Measurements from ENCODE around the gene CCDC88C.
"Not testable (repeated sequence)": the region's sequence is repeated elsewhere in the genome, so short reads cannot be mapped to it uniquely, and the experiment has no call there.

CCDC88C gene

DNA sequence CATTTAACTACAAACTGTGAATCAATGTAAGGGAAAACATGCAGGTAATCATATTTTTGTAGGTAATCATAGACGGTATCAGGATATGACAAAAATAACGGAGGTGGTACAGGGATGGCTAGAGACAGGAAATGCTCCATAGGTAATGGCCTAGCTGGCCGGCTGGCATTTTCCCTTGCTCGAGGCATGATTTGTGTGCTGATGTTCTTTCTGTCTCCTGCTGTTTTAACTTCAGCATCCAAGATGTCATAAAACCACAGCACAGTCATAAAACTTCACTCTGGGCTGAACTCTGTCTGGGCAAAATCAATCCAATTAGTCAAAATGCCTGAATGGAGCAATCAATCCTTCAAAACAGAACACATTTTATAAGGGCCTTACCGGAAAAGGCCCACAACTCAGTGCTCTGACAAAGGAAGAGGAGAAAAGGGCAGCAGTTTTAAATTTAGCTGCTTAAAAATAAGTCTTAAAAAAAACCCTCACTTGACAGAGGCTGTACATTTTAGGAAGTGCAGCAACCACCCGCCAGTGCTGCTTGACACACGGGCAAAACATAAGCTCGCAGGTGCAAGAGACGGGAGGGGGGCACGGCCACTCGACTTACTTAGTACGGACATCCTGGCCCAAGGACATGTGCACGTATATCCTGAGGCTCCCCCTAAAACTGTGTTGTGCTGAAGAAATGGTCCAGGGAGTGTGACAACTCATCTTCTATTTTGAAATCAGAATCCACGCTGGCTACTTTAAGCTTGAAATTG, 132.7 kb downstream of the CCDC88C start:
- no peak for DNase-seq

DNA sequence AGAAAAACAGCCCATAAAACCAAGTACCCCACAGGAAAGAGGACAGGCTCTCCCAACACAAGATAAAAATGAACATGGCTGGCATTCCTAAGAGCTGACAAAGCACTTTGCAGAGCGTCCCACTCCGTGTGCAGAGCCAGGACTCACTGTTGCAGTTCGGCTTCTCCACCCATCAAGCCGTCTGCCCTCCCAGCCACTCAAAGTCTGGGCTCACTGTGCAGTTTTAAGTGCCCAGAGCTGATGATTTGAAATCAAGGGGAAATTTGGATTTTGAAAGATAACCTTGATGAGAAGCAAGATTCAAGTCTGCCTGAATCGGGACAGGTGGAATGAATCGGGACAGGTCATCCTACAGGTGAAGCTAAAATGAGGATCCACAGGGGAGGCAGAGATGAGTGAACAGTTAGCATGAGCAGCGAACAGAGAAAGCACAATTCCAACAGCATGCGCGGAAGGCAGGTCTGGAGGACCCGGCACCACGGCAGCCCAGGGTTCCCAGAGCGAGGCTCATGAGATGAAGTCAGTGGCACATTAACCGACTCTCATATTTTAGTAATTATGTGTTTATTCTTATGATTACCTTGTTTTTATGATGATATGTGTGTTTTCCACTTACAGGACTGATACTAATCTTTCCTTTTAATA, 133.4 kb downstream of the CCDC88C start:
- no peak for DNase-seq

DNA sequence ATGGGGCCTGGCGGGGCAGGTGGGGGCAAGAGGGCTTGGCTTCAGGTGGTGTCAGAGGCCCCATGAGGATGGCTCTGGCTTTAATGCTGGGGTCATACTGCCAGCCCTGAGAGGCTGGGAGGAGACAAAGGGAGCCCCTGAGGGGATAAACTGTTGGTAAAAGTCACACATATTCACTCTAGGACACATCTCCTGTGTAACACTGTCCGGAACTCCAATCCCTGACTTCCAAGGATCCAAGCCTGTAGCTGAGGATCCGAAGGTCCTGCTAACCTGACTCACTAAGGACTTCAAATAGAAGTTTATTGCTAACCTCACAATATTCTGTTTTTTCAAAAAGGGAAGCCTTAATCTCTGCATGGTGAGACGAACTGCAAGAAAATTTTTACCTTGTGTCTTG, 134.0 kb downstream of the CCDC88C start:
- no peak for DNase-seq

DNA sequence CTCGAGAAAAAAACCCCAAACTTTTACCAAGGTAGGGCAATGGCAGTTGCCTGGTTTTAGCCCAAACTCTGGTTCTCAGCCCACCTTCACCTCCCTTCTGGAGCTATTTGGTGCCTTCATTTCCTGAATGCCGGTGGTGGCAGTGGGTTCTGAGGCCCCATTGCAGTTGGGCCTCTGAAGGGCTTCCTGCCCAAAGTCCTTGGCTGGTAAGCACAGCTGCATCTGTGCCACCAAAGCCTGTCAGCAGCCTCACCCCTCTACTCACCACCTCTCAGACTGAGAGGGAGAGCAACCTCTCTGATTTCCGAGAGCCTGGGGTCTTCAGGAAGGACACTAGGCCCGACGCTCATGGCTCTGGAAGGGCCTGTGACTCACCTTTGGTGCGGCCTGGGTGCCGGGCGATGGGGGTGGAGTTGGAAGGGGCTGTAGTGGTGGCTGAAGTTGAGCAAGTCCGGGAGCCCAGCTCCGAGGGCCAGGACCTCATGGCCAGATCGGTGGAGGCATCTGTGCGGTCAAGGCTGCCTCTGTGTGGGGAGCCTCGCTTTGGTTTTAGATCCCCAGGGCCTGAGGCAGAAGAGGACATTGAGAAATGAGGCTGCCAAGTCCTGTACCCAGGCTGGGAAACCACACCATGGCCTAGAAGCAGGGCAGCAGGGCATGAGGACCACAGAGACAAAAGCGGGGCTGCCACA, 134.5 kb downstream of the CCDC88C start:
- no peak for DNase-seq

DNA sequence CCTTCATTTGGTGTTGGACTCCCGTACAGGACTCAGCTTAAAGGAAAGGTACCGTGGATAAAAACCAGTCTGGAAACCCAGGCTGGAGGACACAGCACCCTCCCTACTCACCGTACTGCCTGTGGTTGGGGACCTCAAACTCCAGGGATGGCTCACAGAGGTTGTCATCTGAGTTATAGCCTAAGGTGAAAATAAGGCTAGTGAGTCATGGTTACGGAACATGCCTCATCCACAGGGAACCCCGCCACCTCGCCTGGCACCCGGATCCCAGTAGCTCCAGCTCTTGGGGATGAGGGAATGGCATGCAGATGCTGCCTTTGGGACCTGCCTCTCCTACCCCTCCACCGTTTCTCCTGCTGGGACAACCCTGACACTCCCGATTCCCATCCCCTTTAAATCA, 136.3 kb downstream of the CCDC88C start:
- no peak for DNase-seq

DNA sequence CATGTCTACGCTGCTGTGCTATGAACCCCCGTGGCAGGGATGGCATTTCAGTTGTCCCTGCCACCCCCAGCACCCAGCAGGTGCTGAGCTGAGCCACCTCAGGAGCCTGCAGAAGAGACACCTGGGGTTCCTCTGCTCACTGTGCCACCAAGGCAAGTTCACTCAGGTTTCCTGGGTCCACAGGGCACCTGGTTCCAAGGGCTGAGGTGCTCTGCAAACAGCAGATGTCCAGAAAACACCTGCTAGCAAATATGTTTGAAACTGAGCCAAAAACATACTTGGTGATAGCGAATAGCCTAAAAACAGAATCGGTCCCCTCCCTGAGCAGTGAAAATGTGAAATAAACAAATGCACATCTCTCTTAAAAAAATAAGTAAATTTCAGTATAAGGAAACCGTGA, 137.5 kb downstream of the CCDC88C start:
- DNase-seq, result no peak

DNA sequence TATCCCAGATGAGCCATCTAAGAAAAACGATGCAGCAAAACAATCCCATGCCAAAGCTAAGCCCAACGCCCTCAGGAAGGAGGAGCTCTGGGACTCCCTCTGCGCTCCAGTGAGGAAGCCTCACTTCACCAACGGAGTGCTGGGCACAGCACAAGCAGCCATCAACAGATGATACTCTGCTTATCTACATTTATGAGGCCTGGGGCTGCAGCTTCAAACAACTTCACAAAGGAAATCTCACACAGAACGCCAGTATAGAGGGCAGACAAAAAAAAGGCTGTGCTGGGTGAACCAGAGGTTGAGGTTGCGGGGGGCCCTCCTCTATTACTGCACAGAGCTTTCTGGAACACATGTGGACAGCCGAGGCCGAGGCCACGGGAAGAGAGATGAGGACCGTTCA, 138.3 kb downstream of the CCDC88C start:
- no peak for DNase-seq

DNA sequence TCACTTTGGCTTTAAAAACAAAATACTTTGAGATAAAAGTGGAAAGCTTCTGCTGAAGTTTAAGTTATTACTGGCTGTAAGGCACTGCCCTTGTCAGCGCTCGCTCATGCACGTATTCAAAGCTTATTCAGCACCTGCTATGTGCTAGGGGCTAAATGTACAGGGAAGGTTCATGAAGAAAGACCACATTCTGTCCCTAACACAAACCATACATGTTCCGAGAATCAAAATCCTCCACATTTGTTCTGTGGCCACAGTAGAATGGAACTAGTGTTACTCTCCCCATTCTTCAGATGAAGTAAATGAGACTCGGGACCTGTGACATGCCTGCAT, 139.3 kb downstream of the CCDC88C start:
- DNase-seq, result no peak

DNA sequence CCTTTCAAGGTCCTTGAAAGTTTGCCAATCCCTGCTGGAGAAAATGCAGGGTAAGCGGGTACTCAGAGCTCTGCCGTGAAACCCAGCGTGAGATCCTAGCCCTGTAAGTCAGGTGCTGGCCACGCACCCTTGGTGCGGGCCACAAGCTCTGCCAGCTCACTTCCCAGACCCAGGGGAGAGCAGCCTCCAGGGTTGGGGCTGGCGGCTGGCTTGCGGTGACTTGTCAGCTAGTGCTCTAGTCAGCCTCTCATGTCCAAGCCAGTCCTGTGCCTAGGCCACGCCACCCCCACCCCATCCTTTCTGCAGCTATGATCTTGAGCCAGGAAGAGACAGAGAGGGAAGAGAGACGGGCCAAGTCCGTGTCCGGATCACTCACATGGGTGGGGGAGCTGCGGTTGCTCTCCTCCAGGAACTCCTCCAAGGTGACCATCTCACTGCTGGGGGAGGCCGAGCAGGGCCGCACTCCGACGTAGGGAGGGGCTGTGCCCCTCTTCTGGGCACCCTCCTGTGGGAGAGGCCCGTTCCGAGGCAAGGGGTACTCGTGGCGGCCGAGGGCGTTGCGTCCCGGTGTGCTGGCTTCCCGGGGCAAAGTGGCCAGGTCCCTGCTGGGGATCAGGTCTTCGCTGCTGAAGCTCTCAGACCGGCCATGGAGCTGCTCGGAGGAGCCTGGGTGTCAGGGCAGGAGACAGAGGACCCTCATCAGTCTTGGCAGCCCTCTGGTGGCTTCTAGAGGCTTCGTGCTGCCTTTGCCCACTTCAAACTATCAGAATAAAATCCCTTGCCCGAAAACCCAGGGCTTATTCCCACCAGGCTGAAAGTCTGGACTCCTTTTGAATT, 139.9 kb downstream of the CCDC88C start:
- no peak for DNase-seq

DNA sequence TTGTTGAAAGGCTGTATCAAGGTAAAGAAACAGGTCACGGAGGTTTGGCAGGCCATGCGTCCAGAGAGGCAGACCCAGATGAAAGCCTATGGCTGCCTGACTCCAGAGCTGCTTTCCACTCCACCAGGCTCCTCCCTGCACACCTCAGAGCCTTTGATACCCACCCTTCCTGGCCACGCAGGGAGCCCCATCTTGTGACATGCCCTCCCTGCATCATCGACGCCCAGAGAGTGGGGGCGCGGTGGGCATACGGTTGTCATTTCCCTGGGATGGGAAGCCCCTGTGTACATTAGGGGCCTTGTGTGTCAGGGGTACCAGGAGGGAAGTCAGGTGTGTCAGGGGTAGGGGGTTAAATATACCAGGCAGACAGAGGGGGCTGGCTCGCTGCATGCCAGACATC, 142.8 kb downstream of the CCDC88C start:
- no peak for DNase-seq

DNA sequence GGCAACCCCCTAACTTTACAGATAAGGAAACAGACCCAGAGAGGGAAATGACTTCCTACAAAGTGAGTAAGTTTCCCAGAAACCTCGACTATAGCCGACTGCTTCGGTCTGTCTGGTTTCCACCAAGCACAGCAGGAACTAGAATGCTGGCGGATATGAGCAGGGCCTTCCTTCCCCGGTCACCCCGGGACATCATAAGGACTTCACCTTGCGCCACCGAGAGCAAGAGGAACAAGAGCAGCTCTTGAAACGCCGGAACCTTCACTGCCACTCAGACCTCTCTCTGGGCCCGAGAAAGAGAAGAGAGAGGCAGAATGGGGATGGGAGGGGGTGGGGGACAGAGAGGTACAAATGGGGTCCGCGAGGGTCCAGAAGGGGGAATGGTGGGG, 143.7 kb downstream of the CCDC88C start:
- DNase-seq, result no peak

DNA sequence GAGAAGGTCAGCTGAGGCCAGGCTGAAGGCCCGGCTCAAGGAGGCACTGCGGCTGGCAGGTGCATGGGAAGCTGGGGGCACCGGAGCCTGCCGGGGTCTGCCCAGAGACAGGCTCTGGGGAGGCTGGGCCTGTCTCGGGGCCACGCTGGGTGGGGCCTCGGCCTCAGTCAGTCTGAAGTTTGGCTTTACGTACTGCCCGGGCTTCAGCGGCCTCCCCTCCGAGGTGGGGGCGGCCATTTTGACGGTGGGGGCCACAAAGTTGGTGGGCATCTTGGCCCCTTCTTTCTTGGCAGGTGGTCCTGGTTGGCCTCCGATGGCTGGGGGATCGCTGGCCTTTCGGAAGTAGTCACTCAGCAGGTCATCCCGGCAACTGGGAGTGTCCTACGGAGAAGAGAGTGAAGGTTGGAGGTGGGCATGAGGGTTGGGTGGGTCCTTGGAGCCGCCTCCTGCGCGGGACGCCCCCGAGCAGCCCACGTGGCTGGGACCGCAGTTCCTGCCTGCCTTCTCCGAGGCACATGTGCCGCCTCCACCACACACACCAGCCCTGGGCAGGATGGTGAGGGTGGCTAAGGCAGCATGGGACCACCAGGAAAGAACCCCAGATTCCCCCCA, 144.2 kb downstream of the CCDC88C start:
- DNase-seq, result no peak

DNA sequence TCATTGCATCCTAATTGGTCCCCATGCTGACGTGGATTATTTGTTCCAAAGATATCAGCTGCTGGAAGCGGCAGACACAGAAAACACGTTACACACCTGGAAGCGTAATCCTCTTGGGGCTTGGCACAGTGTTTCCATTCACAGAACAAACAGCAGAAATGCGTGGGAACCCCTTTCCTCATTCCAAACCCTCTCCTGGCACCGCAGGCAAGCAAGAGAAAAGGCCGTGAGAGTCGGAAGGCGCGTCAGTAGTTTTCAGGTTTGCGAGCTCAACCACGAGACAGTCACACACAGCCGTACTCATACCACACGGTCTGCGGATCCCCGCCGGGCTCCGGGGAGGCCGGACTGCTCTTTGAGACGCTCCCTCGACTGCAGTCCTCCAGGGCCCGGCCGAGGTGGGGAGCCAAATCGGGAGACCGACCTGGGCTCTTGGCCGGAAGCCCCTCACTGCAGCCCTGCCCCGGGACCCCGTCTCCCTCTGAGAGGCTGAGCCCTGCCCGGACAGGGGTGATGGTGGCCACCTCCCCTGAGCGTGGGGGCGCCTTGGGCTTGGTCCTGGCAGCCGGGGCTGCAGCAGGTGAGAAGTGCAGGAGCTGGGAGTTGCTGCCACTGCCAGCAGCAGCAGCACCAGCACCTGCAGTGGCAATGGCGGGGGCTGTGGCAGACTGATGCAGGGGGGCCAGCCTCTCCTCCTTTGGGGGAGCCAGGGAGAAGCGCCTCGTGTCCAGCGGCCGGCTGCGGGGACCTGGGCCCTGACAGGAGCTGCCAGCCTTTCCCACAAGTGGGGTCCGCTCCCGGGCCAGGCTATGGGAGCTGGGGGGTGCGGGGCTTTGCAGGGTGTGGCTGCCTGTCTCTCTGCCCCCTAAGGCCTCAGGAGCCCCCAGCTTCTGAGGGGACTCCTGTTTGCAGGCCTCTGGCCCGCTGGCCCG, 145.0 kb downstream of the CCDC88C start:
- no peak for DNase-seq

DNA sequence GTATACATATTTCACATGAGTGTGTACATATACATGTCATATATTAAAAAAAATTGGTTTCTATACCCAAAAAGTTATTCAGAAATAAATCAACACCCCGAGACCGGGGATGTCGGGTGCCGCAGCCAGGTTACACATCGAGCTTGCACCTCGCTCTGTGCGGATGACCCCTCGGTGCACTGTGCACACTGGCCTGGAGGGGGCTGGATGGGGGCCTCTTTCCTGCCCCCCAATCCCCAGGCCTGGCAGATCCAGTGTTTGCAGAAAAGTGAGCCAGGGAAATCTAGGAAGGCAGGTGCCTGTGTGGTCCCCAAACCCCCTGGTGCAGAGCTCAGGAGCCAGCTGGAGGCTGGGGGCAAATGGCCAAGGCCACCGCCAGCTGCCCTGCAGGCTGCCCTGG, 146.0 kb downstream of the CCDC88C start:
- DNase-seq, result no peak

DNA sequence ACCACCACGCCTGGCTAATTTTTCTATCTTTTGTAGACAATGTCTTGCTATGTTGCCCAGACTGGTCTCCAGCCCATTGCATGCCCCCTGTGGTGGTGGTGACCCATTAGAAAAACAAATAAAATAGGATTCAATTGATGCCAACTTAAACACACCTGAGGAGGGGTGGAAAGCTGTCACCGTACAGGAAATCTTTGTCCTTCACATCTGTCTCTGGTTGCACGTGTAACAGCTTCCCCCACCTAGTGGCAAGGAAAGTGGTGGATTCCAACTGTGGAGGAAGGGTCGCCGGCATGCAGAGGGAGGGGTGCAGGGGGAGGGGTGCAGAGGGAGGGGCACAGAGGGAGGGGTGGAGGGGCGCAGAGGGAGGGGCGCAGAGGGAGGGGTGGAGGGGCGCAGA, 147.0 kb downstream of the CCDC88C start:
- DNase-seq, result no peak

DNA sequence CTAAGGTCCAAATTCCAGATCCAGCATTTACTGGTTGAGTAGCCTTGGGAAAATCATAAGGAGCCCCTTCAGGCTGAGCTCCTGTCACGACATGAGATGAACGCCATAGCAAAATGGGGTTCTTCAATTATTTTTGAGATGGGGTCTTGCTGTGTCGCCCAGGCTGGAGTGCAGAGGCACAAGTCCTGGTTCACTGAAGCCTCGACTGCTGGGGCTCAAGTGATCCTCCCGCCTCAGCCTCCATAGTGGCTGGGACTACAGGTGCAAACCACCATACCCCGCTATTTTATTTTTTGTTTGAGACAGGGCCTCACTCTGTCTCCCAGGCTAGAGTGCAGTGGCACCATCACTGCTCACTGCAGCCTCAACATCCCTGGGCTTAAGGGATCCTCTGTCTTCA, 147.4 kb downstream of the CCDC88C start:
- no peak for DNase-seq

DNA sequence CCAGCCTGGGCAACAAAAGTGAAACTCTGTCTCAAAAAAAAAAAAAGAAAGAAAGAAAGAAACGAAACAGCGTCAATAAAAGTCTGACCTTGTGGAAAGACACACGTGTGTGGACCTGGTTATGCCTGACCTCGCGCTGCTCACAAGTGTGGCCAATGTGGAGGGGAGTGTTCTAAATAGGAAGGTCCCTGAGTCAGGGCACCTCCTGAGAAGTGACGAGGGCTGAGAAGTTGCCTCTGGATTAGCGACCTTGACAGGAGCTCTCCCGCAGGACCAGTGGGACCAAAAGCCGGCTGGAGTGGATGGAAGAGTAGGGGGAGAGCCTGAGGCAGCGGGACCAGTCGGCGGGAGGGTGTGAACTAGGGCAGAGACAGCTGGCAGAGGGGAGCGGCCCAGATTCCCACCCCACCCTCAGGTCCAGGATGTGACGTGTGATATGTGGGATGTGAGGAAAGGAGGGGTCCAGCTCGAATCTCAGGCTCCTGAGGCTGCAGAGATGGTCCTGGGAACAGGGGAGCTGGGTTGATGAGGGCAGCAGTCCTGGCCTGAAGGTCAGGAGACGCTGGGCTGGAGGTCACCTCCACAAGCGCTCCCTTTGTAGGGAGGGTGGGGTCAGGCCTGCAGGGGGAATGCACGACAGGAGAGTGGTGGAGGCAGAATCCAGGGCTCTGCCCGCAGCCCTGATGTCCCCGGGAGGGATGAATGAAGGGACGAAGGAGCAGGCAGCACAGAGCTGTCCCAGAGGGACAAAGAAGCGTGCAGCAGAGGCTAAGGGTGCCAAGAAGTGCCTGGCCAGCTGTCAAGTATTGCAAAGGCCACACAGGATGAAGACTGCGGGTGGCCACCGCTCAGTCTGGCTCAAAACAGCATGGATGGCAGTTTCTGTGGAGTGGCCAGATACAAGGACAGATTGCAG, 148.3 kb downstream of the CCDC88C start:
- DNase-seq, result no peak

DNA sequence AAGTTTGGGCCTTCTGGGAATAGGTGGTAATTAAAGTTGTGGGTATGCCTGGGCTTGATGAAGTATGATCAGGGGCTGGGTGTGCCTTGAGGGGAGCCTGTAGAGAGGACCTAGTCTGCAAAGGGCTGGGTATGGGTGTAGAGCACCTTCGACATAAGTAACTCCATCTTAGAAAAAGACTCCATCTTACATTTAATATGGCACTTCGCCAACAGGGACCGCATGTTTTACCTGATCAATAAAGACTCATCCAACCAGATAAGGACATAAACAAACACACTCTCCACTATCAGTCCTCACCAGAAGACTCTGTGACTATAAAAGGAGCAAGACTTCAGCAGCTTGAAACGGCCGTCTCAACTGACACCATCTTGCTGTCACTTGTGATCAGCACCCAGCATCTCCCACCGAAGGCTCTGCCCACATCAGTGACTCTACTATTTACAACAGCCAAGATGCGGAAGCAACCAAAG, 149.6 kb downstream of the CCDC88C start:
- no peak for DNase-seq

DNA sequence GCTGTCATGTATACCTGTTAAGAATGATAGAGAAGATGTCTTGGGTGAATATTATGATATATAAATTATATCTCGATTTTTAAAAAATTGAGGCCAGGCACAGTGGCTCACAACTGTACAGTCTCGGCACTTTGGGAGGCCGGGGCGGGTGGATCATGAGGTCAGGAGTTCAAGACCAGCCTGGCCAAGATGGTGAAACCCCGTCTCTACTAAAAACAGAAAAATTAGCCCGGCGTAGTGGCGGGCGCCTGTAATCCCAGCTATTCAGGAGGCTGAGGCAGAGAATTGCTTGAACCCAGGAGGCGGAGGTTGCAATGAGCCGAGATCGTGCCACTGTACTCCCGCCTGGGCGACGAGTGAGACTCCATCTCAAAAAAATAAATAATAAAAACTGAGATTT, 151.3 kb downstream of the CCDC88C start:
- not testable (repeated sequence) for DNase-seq

DNA sequence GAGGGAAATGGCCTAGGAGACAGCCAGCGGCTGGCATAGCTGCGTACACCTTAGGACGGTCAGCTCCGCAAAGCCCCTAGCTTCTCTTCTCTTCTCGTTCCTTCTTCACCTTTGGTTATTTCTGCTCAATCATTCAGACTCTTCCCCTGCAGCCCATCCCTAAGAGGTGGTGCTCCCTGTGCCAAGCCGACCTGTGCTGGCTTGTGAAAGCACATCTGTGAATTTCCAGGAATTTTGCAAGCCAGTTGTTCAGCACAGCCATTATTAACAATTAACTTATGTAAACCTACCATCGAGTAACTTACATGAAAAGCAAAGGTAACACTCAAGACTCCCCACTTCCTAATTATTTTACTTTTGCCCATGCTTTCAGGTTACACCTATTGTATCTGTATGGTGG, 152.2 kb downstream of the CCDC88C start:
- DNase-seq, result no peak
